Activated T-helper 2 cell treated with anti-CD3 and anti-CD28 coated beads, Interferon-gamma antibody, Interleukin-2, Interleukin-4, amounts not matched to agents 10 μg/mL and 5 μg/mL and 100 μg/mL, durations not matched to agents 14 hours and 24 hours and 36 hours (primary cell): Measurements from ENCODE around the gene WDR54. TPM values are rescaled to one million over a fixed set of nuclear protein-coding genes. Genes with fewer than 3 reads are reported as not detected.

Experiments
- DNase-seq: peaks from one replicate; pipeline ENCODE4 v3.0.0; 2021; ENCODE audit warnings: low spot score
- H3K27ac Mint-ChIP-seq: one replicate; pipeline ENCODE4 v1.8.0; 2021; ENCODE audit warnings: mixed read lengths
- H3K27me3 Mint-ChIP-seq: one replicate; pipeline ENCODE4 v1.8.0; 2021; ENCODE audit warnings: low read depth, mixed read lengths
- H3K36me3 Mint-ChIP-seq: one replicate; pipeline ENCODE4 v1.8.0; 2021; ENCODE audit warnings: low read depth, mixed read lengths
- H3K4me1 Mint-ChIP-seq: one replicate; pipeline ENCODE4 v1.8.0; 2021; ENCODE audit warnings: low read depth, mixed read lengths
- H3K4me3 Mint-ChIP-seq: one replicate; pipeline ENCODE4 v1.8.0; 2021; ENCODE audit warnings: low read depth, mild to moderate bottlenecking, moderate library complexity, mixed read lengths
- H3K9me3 Mint-ChIP-seq: one replicate; pipeline ENCODE4 v1.8.0; 2021; ENCODE audit warnings: mixed read lengths
- intact Hi-C: fragments of 100-400 bp; cut with micrococcal nuclease; formaldehyde crosslinking; loops from one replicate; pipeline ENCODE4 v1.15.1; 2023
- total RNA-seq: library from RNA; stranded (reverse); gene quantifications from 2 replicates; pipeline ENCODE4 v1.2.3, GENCODE V29; 2022

Gene WDR54
- total RNA-seq, 1 donor from 2014 or later = 78.0 TPM

GRCh38 chr2:74387346-74387745 lies 34.2 kb upstream of the WDR54 start:
- no peak overlapping the region for H3K27ac Mint-ChIP-seq
- H3K27me3 Mint-ChIP-seq = no peaks in the 10 kb centered on the region
- peaks cover 8% of the 10 kb centered on the region for H3K4me1 Mint-ChIP-seq
- H3K9me3 Mint-ChIP-seq = no peaks in the 10 kb centered on the region
- no peak overlapping the region for H3K4me3 Mint-ChIP-seq
- intact Hi-C loops = no loop called here
- no peak for DNase-seq
- H3K36me3 Mint-ChIP-seq = no peaks in the 10 kb centered on the region

GRCh38 chr2:74390606-74391005 lies 30.9 kb upstream of the WDR54 start:
- intact Hi-C loops = loop anchor here (5.0 kb wide), 1 partner anchor 138 kb away; no protein-coding TSS in a partner anchor
- peaks cover 6% of the 10 kb centered on the region for H3K27me3 Mint-ChIP-seq
- no peak for DNase-seq
- no peaks in the 10 kb centered on the region for H3K9me3 Mint-ChIP-seq
- H3K36me3 Mint-ChIP-seq = no peaks in the 10 kb centered on the region
- H3K27ac Mint-ChIP-seq = peak overlapping the region; percentile 18
- peaks cover 9% of the 10 kb centered on the region for H3K4me1 Mint-ChIP-seq
- peak overlapping the region; percentile 92 for H3K4me3 Mint-ChIP-seq

- peak; percentile 18 for DNase-seq
- Mint-ChIP-seq H3K27me3 (peaks cover 6% of the 10 kb centered on the region), H3K36me3 (no peaks in the 10 kb centered on the region), H3K27ac (peak overlapping the region; percentile 76), H3K4me1 (peaks cover 9% of the 10 kb centered on the region), H3K4me3 (peak overlapping the region; percentile 92), H3K9me3 (no peaks in the 10 kb centered on the region)
- intact Hi-C loops = loop anchor here (5.0 kb wide), 1 partner anchor 139 kb away; no protein-coding TSS in a partner anchor
Observed at GRCh38 chr2:74391209-74391579, 30.3 kb upstream of the WDR54 start.

- intact Hi-C loops = loop anchor here (5.0 kb wide), 1 partner anchor 140 kb away; no protein-coding TSS in a partner anchor
- peak overlapping the region; percentile 92 for H3K4me3 Mint-ChIP-seq
Observed at GRCh38 chr2:74391580-74392448, 29.7 kb upstream of the WDR54 start.

GRCh38 chr2:74392449-74392743 lies 29.1 kb upstream of the WDR54 start:
- intact Hi-C loops = loop anchor here (5.0 kb wide), 1 partner anchor 140 kb away; no protein-coding TSS in a partner anchor
- H3K9me3 Mint-ChIP-seq = no peaks in the 10 kb centered on the region
- H3K4me3 Mint-ChIP-seq = peak overlapping the region; percentile 20
- no peaks in the 10 kb centered on the region for H3K36me3 Mint-ChIP-seq
- peaks cover 9% of the 10 kb centered on the region for H3K4me1 Mint-ChIP-seq
- H3K27ac Mint-ChIP-seq = no peak overlapping the region
- no peak for DNase-seq
- peaks cover 6% of the 10 kb centered on the region for H3K27me3 Mint-ChIP-seq

More at GRCh38 chr2:74391580-74392448, 29.7 kb upstream of the WDR54 start:
- Mint-ChIP-seq H3K9me3 (no peaks in the 10 kb centered on the region), H3K27ac (peak overlapping the region; percentile 98), H3K27me3 (peaks cover 6% of the 10 kb centered on the region), H3K4me1 (peaks cover 9% of the 10 kb centered on the region), H3K36me3 (no peaks in the 10 kb centered on the region)
- peak; percentile 90 for DNase-seq

GRCh38 chr2:74393525-74393924 lies 28.0 kb upstream of the WDR54 start:
- Mint-ChIP-seq H3K36me3 (no peaks in the 10 kb centered on the region), H3K9me3 (no peaks in the 10 kb centered on the region), H3K4me1 (peaks cover 9% of the 10 kb centered on the region), H3K4me3 (no peak overlapping the region), H3K27ac (no peak overlapping the region), H3K27me3 (peaks cover 6% of the 10 kb centered on the region)
- no peak for DNase-seq
- intact Hi-C loops = loop anchor here (5.0 kb wide), 1 partner anchor 141 kb away; no protein-coding TSS in a partner anchor

GRCh38 chr2:74396149-74396548 lies 25.4 kb upstream of the WDR54 start:
- Mint-ChIP-seq H3K27me3 (peaks cover 6% of the 10 kb centered on the region), H3K27ac (no peak overlapping the region), H3K4me1 (peaks cover 7% of the 10 kb centered on the region), H3K4me3 (no peak overlapping the region), H3K9me3 (no peaks in the 10 kb centered on the region), H3K36me3 (no peaks in the 10 kb centered on the region)
- no peak for DNase-seq
- intact Hi-C loops = no loop called here

GRCh38 chr2:74399785-74400184 lies 21.7 kb upstream of the WDR54 start:
- H3K9me3 Mint-ChIP-seq = no peaks in the 10 kb centered on the region
- no peak overlapping the region for H3K27ac Mint-ChIP-seq
- H3K36me3 Mint-ChIP-seq = no peaks in the 10 kb centered on the region
- DNase-seq = no peak
- H3K4me3 Mint-ChIP-seq = no peak overlapping the region
- peaks cover 5% of the 10 kb centered on the region for H3K27me3 Mint-ChIP-seq
- peaks cover 4% of the 10 kb centered on the region for H3K4me1 Mint-ChIP-seq
- intact Hi-C loops = no loop called here

- peaks cover 8% of the 10 kb centered on the region for H3K27me3 Mint-ChIP-seq
- DNase-seq = no peak
- intact Hi-C loops = no loop called here
- no peak overlapping the region for H3K4me3 Mint-ChIP-seq
- peaks cover 4% of the 10 kb centered on the region for H3K4me1 Mint-ChIP-seq
- no peaks in the 10 kb centered on the region for H3K9me3 Mint-ChIP-seq
- no peak overlapping the region for H3K27ac Mint-ChIP-seq
- no peaks in the 10 kb centered on the region for H3K36me3 Mint-ChIP-seq
Observed at GRCh38 chr2:74401891-74402290, 19.6 kb upstream of the WDR54 start.

GRCh38 chr2:74406035-74406434 lies 15.5 kb upstream of the WDR54 start:
- Mint-ChIP-seq H3K27me3 (peaks cover 21% of the 10 kb centered on the region), H3K4me1 (no peaks in the 10 kb centered on the region), H3K9me3 (no peaks in the 10 kb centered on the region), H3K36me3 (no peaks in the 10 kb centered on the region), H3K4me3 (no peak overlapping the region), H3K27ac (no peak overlapping the region)
- intact Hi-C loops = no loop called here
- no peak for DNase-seq

GRCh38 chr2:74407682-74408081 lies 13.8 kb upstream of the WDR54 start:
- Mint-ChIP-seq H3K36me3 (no peaks in the 10 kb centered on the region), H3K27ac (no peak overlapping the region), H3K4me3 (no peak overlapping the region), H3K4me1 (no peaks in the 10 kb centered on the region), H3K9me3 (no peaks in the 10 kb centered on the region), H3K27me3 (peaks cover 20% of the 10 kb centered on the region)
- intact Hi-C loops = no loop called here
- DNase-seq = no peak

- no peak overlapping the region for H3K4me3 Mint-ChIP-seq
- H3K27me3 Mint-ChIP-seq = peaks cover 21% of the 10 kb centered on the region
- H3K27ac Mint-ChIP-seq = no peak overlapping the region
- H3K4me1 Mint-ChIP-seq = peaks cover 10% of the 10 kb centered on the region
- no peaks in the 10 kb centered on the region for H3K36me3 Mint-ChIP-seq
- no peak for DNase-seq
- intact Hi-C loops = no loop called here
- no peaks in the 10 kb centered on the region for H3K9me3 Mint-ChIP-seq
Observed at GRCh38 chr2:74413001-74413698, 8.4 kb upstream of the WDR54 start.

GRCh38 chr2:74414441-74414840 lies 7.1 kb upstream of the WDR54 start:
- Mint-ChIP-seq H3K27ac (no peak overlapping the region), H3K4me1 (peaks cover 10% of the 10 kb centered on the region), H3K4me3 (no peak overlapping the region), H3K27me3 (peaks cover 12% of the 10 kb centered on the region), H3K9me3 (no peaks in the 10 kb centered on the region), H3K36me3 (no peaks in the 10 kb centered on the region)
- no peak for DNase-seq
- intact Hi-C loops = no loop called here
